GM12878 (cell line): Measurements from ENCODE around the gene PIK3C2B. TPM values are rescaled to one million over a fixed set of nuclear protein-coding genes. Genes with fewer than 3 reads are reported as not detected.
A peak's percentile ranks its signal among the peaks of the same experiment; 100 is the strongest.

Source experiments
- ATAC-seq: fragments of 200-7000 bp; cut with Tn5 transposase; 3 replicates; pipeline ENCODE4 v1.9.1; 2020; ENCODE audit warnings: mild to moderate bottlenecking, moderate library complexity
- BruUV-seq: library from RNA; stranded (reverse); fragments of 400-500 nt; replicated peaks from 2 replicates; lab custom pipeline; 2021; lab: Mats Ljungman, UMichigan
- CTCF ChIA-PET: fragments of 300-600 bp; sonication (Branson Sonifier 250); formaldehyde crosslinking; extraction: SDS; loops from one replicate; lab custom pipeline; 2021; ENCODE audit warnings: inconsistent platforms; lab: Yijun Ruan, JAX
- POLR2A ChIA-PET: fragments of 350-600 bp; formaldehyde crosslinking; extraction: SDS; loops from one replicate; lab custom pipeline; 2021; ENCODE audit warnings: inconsistent platforms; lab: Charles Lee
- RAD21 ChIA-PET: fragments of 300-600 bp; sonication (Branson Sonifier 250); formaldehyde crosslinking; loops from one replicate; lab custom pipeline; 2023; ENCODE audit warnings: antibody characterized with exemption; ENCODE audit not compliant: unreplicated experiment; lab: Charles Lee
- SMC1A ChIA-PET: fragments of 300-600 bp; sonication (Branson Sonifier 250); formaldehyde crosslinking; loops from one replicate; lab custom pipeline; 2023; ENCODE audit not compliant: unreplicated experiment, uncharacterized antibody; lab: Charles Lee
- DNase-seq: peaks from one replicate; pipeline ENCODE4 v3.0.0-alpha.2; 2011; ENCODE audit warnings: low read depth, low spot score
- FAIRE-seq: peaks from 3 replicates; lab custom pipeline; 2011; peaks lifted over from hg19 to GRCh38; lab: Jason Lieb, UNC
- H2AFZ ChIP-seq: 2 replicates; pipeline ENCODE4 v1.6.0; 2011; ENCODE audit warnings: low read depth, low read length, control low read depth; ENCODE audit not compliant: control insufficient read depth
- H3K27ac ChIP-seq: 2 replicates; pipeline ENCODE4 v1.5.1; 2011; ENCODE audit warnings: control low read depth; ENCODE audit not compliant: control insufficient read depth, insufficient read depth
- H3K27me3 ChIP-seq, 2 experiments: replicated peaks in 1 of 2; 2 replicates each; pipeline versions ENCODE4 v1.6.0 to v1.6.1; 2011; ENCODE audit warnings: low read length in 1 of 2; ENCODE audit not compliant: control insufficient read depth in 2 of 2, insufficient read depth in 2 of 2
- H3K36me3 ChIP-seq, 2 experiments: 2 replicates each; pipeline ENCODE4 v1.5.1; 2011; ENCODE audit warnings: low read length in 1 of 2; ENCODE audit not compliant: control insufficient read depth in 2 of 2, insufficient read depth in 2 of 2
- H3K4me1 ChIP-seq: 2 replicates; pipeline ENCODE4 v1.6.1; 2011; ENCODE audit warnings: mild to moderate bottlenecking, low read length, moderate library complexity, mixed read lengths; ENCODE audit not compliant: control insufficient read depth, insufficient read depth
- H3K4me2 ChIP-seq: 2 replicates; pipeline ENCODE4 v1.6.0; 2011; ENCODE audit warnings: control low read depth; ENCODE audit not compliant: control insufficient read depth, insufficient read depth
- H3K4me3 ChIP-seq: fragments of 200-600 bp; sonication (generic); 2 replicates; pipeline ENCODE4 v1.5.1; 2016
- H3K79me2 ChIP-seq: 2 replicates; pipeline ENCODE4 v1.6.0; 2011; ENCODE audit warnings: low read length; ENCODE audit not compliant: control insufficient read depth, insufficient read depth
- H3K9ac ChIP-seq: 2 replicates; pipeline ENCODE4 v1.8.0; 2011; ENCODE audit warnings: low read length, control low read depth, mixed read lengths; ENCODE audit not compliant: control insufficient read depth, insufficient read depth
- H3K9me3 ChIP-seq: replicated peaks from 3 replicates; pipeline ENCODE4 v1.5.1; 2011; ENCODE audit warnings: mild to moderate bottlenecking, low read length; ENCODE audit not compliant: control insufficient read depth, insufficient read depth
- H4K20me1 ChIP-seq: 2 replicates; pipeline ENCODE4 v1.6.0; 2011; ENCODE audit not compliant: control insufficient read depth, insufficient read depth
- CHD1 ChIP-seq: IDR thresholded peaks from 2 replicates; pipeline ENCODE4 v1.6.1; 2012; ENCODE audit warnings: low read depth, low read length, improper control_type of control experiment
- EED ChIP-seq: sonication (generic); IDR thresholded peaks from 2 replicates; pipeline ENCODE4 v1.6.1; 2016; ENCODE audit warnings: antibody characterized with exemption, low read depth
- GABPA ChIP-seq: IDR thresholded peaks from 2 replicates; pipeline ENCODE4 v1.6.1; 2014; ENCODE audit warnings: antibody characterized with exemption, low read depth, mild to moderate bottlenecking, inconsistent platforms
- MYC ChIP-seq: IDR thresholded peaks from 2 replicates; pipeline ENCODE4 v1.6.1; 2011; ENCODE audit warnings: mild to moderate bottlenecking, low read length, moderate library complexity, inconsistent platforms; ENCODE audit not compliant: insufficient read depth, insufficient replicate concordance, insufficient read length, severe bottlenecking
- NR2F1 ChIP-seq: fragments of 450-650 bp; conservative IDR thresholded peaks from 2 replicates; pipeline ENCODE4 v1.6.1; 2017; ENCODE audit warnings: mild to moderate bottlenecking
- PKNOX1 ChIP-seq: fragments of 450-650 bp; IDR thresholded peaks from 2 replicates; pipeline ENCODE4 v1.6.1; 2016; ENCODE audit warnings: mild to moderate bottlenecking
- RUNX3 ChIP-seq: IDR thresholded peaks from 2 replicates; pipeline ENCODE4 v1.6.1; 2012; ENCODE audit warnings: low read length, inconsistent platforms
- ZNF24 ChIP-seq: fragments of 450-650 bp; IDR thresholded peaks from 2 replicates; pipeline ENCODE4 v1.6.1; 2017; ENCODE audit warnings: antibody characterized with exemption, mild to moderate bottlenecking
- WGBS: methylation state at CpG from one replicate; pipeline ENCODE4 v1.1.6; 2016; ENCODE audit warnings: low lambda C conversion rate; ENCODE audit not compliant: insufficient replicate concordance, insufficient coverage; ENCODE audit errors: missing lambda C conversion rate; 5-methylcytosine and 5-hydroxymethylcytosine counted together
- in situ Hi-C: fragments of 300-500 bp; cut with MboI; formaldehyde crosslinking; loops from 9 replicates; pipeline ENCODE4 v1.14.3; 2018; ENCODE audit warnings: mixed read lengths
- intact Hi-C: fragments of 100-400 bp; cut with micrococcal nuclease; formaldehyde crosslinking; loops from one replicate; pipeline ENCODE4 v1.14.2; 2022; ENCODE audit not compliant: unreplicated experiment
- polyA plus RNA-seq, 11 experiments: library from polyadenylated mRNA; depleted of rRNA in 4 of 11; unstranded in 6 of 11; stranded (reverse) in 5 of 11; fragments of >200 nt; fragmentation: Nextera tagmentation in 4 of 11; fragmentation: Illumina TruSeq in 1 of 11; extraction: Ambion mirVana in 4 of 11; extraction: Trizol in 1 of 11; gene quantifications; 1 replicate in 1 of 11; 2 replicates in 10 of 11; pipeline versions ENCODE4 v1.2.1 to v1.2.3, GENCODE V29; 2011 to 2016; ENCODE audit warnings: inconsistent platforms in 2 of 11, missing spikeins in 2 of 11, low read depth in 1 of 11
- total RNA-seq, 4 experiments: library from RNA; depleted of rRNA in 3 of 4; stranded (reverse); fragments of >200 nt in 3 of 4; fragmentation: Illumina TruSeq in 1 of 4; extraction: Trizol in 1 of 4; gene quantifications; 2 replicates each; pipeline versions ENCODE4 v1.2.1 to v1.2.3, GENCODE V29; 2013 to 2021

The PIK3C2B gene
- total and polyA plus RNA-seq, 10 of the 15 experiments (the other 5 are each of a cell fraction or from before 2014, with no cell fraction given) = 2.2 to 38.1 (median 11.4) TPM

GRCh38 chr1:204464701-204465100 lies 29.9 kb downstream of the PIK3C2B start:
- Histone ChIP-seq H3K36me3 (peaks cover 16 to 19% of the 10 kb centered on the region in 2 experiments), H3K27me3 (no peaks in the 10 kb centered on the region), H3K9ac (no peak overlapping the region), H3K79me2 (no peaks in the 10 kb centered on the region), H3K9me3 (no peaks in the 10 kb centered on the region), H4K20me1 (no peaks in the 10 kb centered on the region), H3K4me2 (no peak overlapping the region), H2AFZ (no peak overlapping the region), H3K4me1 (peaks cover 60% of the 10 kb centered on the region), H3K27ac (no peak overlapping the region), H3K4me3 (no peak overlapping the region)
- POLR2A ChIA-PET = interaction anchor here (1.2 to 4.2 kb wide), 7 partner anchors 8 to 60 kb away, joined by 3 to 46 read pairs (median 4); partner anchors contain the start of gene MDM4
- in situ Hi-C loops (no loop called here), intact Hi-C loops (no loop called here)
- DNase-seq (no peak), FAIRE-seq (no peak), ATAC-seq (no peak)
- SMC1A ChIA-PET = interaction anchor here (1.0 to 7.8 kb wide), 7 partner anchors 11 to 42 kb away, joined by 4 to 91 read pairs (median 23); partner anchors contain the start of gene PIK3C2B
- TF ChIP-seq GABPA = no peak
- no peak for TF ChIP-seq MYC
- no peak for TF ChIP-seq CHD1
- no peak for TF ChIP-seq ZNF24
- BruUV-seq = no TSS peak
- CTCF ChIA-PET = interaction anchor here (1.9 to 51.8 kb wide), 3 partner anchors 9 to 26 kb away, joined by 5 to 2021 read pairs (median 35); partner anchors contain the start of gene PIK3C2B
- RAD21 ChIA-PET = interaction anchor here (1.7 to 3.7 kb wide), 3 partner anchors 14 to 29 kb away, joined by 5 to 48 read pairs (median 38); partner anchors contain the start of gene PIK3C2B
- WGBS = 85% methylated on average over 1 of the region's 1 CpG

- peaks cover 60% of the 10 kb centered on the region for H3K4me1 ChIP-seq
These were observed 30.4 kb downstream of the PIK3C2B start for GRCh38 chr1:204464187-204464631.

More at GRCh38 chr1:204464187-204464631, 30.4 kb downstream of the PIK3C2B start:
- 0 out of 2 replicates have a peak, but pooled peaks have one; percentile 12 for TF ChIP-seq PKNOX1
- peak; percentile 29; the same call in 1 of the 2 replicates for TF ChIP-seq RUNX3
- peak; percentile 39; the same call in 1 of the 2 replicates for TF ChIP-seq EED
- no peak for TF ChIP-seq NR2F1
- 2% methylated on average over 3 of the region's 3 CpGs for WGBS
- ChIA-PET POLR2A (interaction anchor here (0.7 to 4.2 kb wide), 8 partner anchors 9 to 134 kb away, joined by 3 to 46 read pairs (median 4); partner anchors contain the start of gene MDM4), SMC1A (interaction anchor here (1.3 to 7.8 kb wide), 6 partner anchors 11 to 31 kb away, joined by 7 to 91 read pairs (median 28); partner anchors contain the start of gene PIK3C2B), RAD21 (interaction anchor here (2.9 to 3.6 kb wide), 2 partner anchors 16 to 29 kb away, joined by 18 to 38 read pairs; partner anchors contain the start of gene PIK3C2B), CTCF (interaction anchor here (3.6 to 51.8 kb wide), 2 partner anchors 18 to 26 kb away, joined by 35 to 2021 read pairs; partner anchors contain the start of gene PIK3C2B)
- Histone ChIP-seq H3K27me3 (no peaks in the 10 kb centered on the region), H3K79me2 (no peaks in the 10 kb centered on the region), H3K4me3 (no peak overlapping the region), H3K9me3 (no peaks in the 10 kb centered on the region), H3K36me3 (peaks cover 14 to 15% of the 10 kb centered on the region in 2 experiments), H3K9ac (no peak overlapping the region), H3K27ac (no peak overlapping the region), H4K20me1 (no peaks in the 10 kb centered on the region), H3K4me2 (no peak overlapping the region), H2AFZ (no peak overlapping the region)
- FAIRE-seq (no peak), ATAC-seq (no peak), DNase-seq (no peak)
- in situ Hi-C loops (no loop called here), intact Hi-C loops (no loop called here)
- no TSS peak for BruUV-seq
